GM21526 (cell line): ENCODE results near the gene TNFRSF11A.

ENCODE experiments used
- ATAC-seq: cut with Tn5 transposase; IDR thresholded peaks from one replicate; pipeline ENCODE4 v1.9.1; 2021; ENCODE audit warnings: moderate library complexity; ENCODE audit not compliant: unreplicated experiment, low FRiP score

Gene TNFRSF11A

GRCh38 chr18:62324181-62324828 is 805 bp upstream of the TNFRSF11A start:
- no peak for ATAC-seq

DNA sequence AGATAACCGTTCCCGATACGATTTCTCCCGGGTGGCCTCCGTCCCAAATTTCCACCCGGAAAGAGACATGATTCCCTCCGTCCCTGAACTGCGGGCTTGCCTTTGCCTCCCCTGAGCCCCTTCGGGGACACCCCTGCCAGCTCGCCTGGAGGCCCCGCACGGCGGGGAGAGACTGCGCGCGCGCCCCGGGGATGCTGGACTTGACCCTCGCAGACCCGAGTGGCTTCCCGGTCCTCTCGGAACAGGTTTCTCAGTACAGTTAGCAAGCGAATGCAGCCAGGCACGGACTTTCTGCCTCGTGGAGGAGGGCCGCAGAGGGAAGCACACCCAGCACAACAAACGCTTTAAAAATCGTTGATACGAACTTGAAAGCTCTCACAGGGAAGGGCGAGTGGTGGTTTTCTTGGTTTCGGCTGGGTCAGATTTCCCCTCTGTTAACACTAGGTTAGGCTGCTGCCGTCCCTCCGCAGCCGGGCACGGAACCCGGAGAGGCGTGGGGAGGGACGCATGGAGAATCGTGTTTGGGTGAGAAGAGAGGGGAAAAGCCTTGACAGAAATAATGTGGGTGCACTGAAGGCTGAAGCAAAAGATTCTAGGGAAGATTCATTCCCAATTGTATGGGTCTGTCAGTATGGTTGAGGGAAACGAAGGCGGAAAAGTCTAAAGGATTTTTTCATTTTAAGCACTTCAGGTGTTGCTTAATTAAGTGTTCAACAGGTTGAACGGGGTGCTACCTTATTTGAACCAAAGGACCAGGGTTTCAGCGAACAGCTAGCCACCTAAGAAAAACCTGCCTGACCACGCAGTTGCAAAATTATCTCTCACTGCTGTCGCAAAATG is 916 bp downstream of the TNFRSF11A start:
- ATAC-seq: peak; percentile 36

- ATAC-seq: no peak
Observed at GRCh38 chr18:62326646-62327348, 1.7 kb downstream of the TNFRSF11A start.

GRCh38 chr18:62327977-62328376 is 2.9 kb downstream of the TNFRSF11A start:
- ATAC-seq: no peak

GRCh38 chr18:62328586-62329525 is 3.7 kb downstream of the TNFRSF11A start:
- no peak for ATAC-seq

DNA sequence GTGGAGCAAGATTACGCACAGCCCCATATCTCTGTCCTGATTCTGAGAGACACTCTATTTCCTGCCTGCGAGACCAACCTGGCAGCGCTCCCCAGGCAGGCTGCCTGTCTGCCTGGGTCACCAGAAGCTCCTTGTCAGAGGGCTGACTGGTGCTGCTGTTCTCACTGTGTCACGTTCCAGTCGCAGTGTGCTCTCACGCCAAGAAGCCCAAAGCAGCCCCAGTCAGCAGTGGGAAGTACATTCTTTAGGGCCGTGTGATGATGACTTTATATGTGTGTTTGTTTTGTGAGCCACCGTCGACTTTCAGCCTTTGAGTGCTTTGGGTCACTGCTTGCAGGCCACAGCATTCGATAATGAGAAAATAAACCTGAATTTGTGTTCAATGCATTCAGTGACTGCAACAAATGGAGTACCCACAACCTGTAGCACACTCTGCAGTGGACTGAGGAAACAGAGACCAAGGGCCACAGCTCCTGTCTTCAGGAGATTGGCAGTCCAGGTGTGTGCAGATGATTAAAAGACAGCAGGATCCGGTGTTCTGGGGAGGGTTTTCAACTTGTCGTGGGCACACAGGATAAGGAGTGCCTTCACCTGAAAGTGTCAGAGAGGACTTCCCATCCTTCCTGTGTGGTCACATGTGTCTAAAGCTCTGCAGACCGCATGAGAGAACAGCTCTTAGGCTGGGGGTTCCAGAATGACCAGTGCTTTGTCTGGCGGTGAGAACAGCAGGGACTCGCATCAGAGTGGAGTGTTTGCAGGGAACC is 4.8 kb downstream of the TNFRSF11A start:
- ATAC-seq: no peak

- ATAC-seq: no peak
Observed at GRCh38 chr18:62330650-62331049, 5.5 kb downstream of the TNFRSF11A start.

DNA sequence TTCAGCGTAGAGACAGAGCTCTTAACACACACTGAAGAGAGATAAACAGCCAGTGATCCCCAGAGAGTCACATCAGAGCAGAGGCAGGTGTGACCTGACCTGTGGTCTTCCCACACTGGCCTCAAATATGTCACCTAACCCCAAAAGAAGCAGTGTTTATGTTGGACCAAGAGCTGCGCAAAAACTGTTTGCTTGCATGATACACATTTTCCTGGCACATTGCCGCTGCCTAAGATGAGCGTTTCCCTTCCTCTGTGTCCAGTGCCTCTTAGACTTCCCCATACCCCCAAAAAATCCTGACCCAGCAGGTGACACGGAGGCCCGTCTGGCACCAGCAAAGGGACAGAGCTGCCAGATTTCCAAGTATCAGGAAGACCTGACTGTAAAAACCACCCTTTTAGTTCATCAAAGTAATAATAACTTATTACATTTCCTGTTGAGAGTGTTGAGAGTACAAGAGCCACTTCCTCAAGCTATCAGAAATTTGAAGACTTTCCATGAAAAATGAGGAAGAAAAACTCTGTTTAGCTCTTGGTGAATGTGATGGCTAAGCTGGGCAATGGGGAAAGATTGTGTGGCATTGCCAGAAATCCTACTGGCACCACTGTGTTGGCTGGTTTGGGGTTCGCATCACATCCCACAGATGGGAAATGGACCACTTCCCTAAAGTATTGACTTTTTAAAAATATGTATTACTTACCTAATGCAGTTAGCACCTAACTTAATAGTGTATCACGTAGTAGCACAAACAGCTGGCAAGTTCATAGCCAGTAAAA is 6.7 kb downstream of the TNFRSF11A start:
- ATAC-seq: no peak

- no peak for ATAC-seq
Observed at GRCh38 chr18:62332431-62332830, 7.3 kb downstream of the TNFRSF11A start.

DNA sequence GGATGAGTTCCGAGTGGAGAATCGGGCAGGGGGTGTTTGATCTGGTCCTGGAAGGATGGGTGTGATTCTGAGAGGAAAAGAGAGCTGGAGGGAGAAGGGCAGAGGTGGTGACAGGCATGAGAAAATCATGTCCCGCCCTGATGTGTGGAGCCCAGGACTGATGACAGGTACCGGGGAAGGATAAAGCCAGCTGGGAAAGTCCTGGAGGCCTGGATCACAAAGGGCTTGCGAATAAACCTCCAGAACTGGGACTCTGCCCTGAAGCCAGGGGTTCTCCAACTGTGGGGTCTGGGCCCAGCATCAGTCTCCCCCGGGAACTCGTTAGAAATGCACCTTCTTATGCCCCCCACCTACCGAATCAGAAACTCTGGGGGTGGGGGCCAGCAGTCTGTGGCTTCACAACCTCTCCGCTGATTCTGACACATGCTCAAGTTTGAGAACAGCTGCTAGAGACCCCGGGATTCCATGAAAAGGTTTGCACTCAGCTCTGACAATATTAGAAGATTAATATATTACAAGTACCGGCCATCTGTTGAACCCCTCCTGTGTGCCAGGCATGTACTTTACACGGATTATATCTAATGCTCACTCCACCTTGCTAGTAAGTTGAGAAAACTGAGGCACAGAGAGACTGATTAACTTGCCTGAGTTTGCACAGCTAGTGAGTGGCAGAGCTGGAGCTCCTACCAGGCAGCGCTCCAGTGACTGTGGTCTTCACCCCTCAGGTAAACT is 8.0 kb downstream of the TNFRSF11A start:
- no peak for ATAC-seq

GRCh38 chr18:62334120-62334519 is 9.0 kb downstream of the TNFRSF11A start:
- ATAC-seq: no peak

DNA sequence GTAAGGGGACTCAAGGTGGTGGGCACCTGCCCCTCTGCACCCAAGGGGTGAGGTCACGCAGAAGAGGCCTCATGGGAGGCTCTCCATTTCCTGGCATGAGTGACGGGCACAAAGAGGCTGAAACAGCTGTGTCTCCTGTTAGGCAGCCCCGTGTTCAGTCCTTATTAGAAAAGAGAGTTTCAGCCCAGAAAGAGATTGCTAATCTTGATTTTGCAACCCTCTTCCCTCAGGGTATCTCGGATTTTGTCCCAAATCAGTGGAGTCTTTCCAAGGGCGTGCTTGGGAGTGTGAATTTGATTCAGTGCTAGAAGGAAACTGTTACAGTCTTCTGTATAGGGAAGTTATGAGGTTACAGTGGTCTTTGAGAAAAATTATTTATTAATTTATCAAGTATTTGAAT is 10.4 kb downstream of the TNFRSF11A start:
- no peak for ATAC-seq

DNA sequence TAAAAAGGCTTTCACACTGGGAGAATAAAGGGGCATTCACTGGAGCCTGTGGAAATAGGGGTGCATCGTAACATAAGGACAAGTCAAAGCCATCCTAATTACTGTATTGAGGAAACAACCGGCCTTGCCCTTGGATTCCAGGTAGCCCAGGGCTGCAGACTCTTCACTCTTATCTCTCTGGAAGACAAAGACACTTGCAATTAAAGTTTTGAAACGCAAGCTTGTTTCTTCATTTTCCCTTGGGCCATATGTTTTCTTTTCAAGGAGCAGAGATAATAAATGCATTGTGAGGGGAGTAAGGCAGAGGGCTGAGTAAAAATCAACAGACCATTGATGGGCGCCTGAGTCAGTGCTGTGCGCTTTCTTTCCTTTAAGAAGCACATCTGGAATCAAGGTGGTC is 11.5 kb downstream of the TNFRSF11A start:
- no peak for ATAC-seq

DNA sequence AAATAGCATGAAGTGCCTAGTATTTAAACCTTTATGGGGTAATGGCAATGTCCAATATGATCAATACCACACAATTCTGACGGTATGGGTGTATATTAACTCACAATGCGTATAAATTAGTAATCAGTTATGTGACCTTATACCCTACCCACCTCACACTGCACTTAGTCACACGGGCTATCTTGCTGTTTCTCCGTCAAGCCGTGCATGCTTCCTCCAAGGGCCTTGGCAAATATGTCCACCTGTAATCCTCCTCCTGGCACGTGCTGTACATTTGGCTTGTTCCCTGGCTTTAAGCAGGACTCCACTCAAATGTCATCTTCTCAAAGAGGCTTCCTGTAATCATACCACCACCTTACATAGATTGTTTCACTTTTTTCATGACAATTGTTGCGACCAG is 12.2 kb downstream of the TNFRSF11A start:
- ATAC-seq: no peak

GRCh38 chr18:62338446-62339105 is 13.5 kb downstream of the TNFRSF11A start:
- ATAC-seq: no peak

DNA sequence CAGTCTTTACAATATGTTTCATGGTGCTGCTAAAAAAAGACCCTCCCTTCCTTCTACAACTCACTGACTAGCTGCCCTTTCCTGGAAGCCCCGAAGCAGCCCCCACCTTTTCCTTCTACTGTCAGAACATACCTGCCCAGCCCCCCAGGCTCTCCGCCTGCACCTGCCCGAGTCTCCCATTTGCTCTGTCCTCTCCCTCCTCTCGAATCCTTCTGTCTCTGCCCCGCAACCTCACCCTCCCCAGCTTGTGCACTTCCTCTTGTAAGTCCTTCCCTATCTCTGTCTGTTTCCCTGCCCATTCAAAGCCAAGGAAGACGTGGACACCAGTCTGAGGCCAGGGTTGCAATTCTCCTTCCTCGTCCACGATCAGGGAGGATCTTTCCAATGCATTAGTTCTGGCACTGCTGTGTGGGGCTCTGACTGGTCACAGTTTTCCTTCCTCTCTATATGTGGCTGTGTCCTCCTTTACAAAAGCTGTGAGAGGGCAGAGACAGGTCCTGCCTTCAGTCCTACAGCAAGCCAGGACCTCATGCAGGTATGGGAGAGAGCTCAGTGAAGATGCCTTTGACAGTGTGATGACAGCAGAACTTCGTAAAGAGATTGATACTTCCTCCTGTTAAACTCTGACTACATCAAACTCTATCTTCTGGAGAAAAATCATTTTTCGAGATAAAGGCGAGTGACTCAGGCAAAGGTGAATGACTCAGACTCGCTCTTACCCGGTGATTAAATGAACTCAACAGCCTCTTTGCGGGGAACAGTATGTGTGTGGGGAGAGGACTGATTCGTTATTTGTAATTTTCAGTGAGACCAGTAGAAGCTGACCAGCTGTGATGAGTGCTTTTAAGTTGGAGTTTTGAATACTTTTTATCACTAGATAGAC is 14.2 kb downstream of the TNFRSF11A start:
- ATAC-seq: no peak

DNA sequence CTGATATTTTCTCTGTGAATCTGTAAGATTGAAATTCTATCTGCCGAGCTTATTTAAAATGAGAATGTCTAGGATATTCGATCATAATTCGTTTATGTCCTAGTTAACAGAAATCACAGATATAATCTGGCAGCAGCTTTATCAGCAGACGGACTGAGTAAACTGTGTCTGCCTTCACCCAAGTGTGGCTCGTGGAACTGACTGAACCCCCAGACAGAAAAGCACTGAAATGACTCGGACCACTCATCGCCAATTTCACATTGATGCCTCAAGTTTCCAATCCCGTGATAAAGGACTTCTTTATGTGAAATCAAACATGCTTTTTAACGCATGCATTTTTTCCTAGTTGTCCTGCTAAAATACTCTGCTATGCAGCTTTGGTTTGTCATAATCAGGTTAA is 15.9 kb downstream of the TNFRSF11A start:
- ATAC-seq: no peak
